Stimulated activated CD4-positive, alpha-beta T cell treated with anti-CD3 and anti-CD28 coated beads, Interleukin-1b, Interleukin-23, amount 100 ng/mL, for 24 hours (primary cell): ENCODE data around the gene ADARB2.

Source experiments
- DNase-seq, 4 experiments: peaks; one replicate each; pipeline ENCODE4 v3.0.0-alpha.2; 2020; ENCODE audit warnings: low read depth in 4 of 4, low spot score in 1 of 4

Gene ADARB2

GRCh38 chr10:1687190-1687589 lies 50.1 kb downstream of the ADARB2 start:
- DNase-seq: no peak

GRCh38 chr10:1686491-1686749 lies 50.9 kb downstream of the ADARB2 start:
- no peak for DNase-seq

GRCh38 chr10:1685699-1686490 lies 51.4 kb downstream of the ADARB2 start:
- no peak for DNase-seq

GRCh38 chr10:1684991-1685390 lies 52.3 kb downstream of the ADARB2 start:
- no peak for DNase-seq

- DNase-seq: no peak
Observed at GRCh38 chr10:1683649-1684048, 53.7 kb downstream of the ADARB2 start.

- DNase-seq: no peak
Observed at GRCh38 chr10:1679821-1680650, 57.3 kb downstream of the ADARB2 start.

- DNase-seq: no peak
Observed at GRCh38 chr10:1678084-1678483, 59.2 kb downstream of the ADARB2 start.

- DNase-seq: no peak
Observed at GRCh38 chr10:1677307-1677939, 59.9 kb downstream of the ADARB2 start.

GRCh38 chr10:1674501-1674900 lies 62.8 kb downstream of the ADARB2 start:
- no peak for DNase-seq

- no peak for DNase-seq
Observed at GRCh38 chr10:1673568-1674345, 63.6 kb downstream of the ADARB2 start.

GRCh38 chr10:1672001-1672781 lies 65.1 kb downstream of the ADARB2 start:
- DNase-seq: no peak

- DNase-seq: no peak
Observed at GRCh38 chr10:1671366-1672000, 65.8 kb downstream of the ADARB2 start.

- DNase-seq: no peak
Observed at GRCh38 chr10:1670541-1671365, 66.6 kb downstream of the ADARB2 start.

GRCh38 chr10:1669433-1669832 lies 67.9 kb downstream of the ADARB2 start:
- no peak for DNase-seq

- no peak for DNase-seq
Observed at GRCh38 chr10:1668399-1668798, 68.9 kb downstream of the ADARB2 start.

GRCh38 chr10:1667392-1667791 lies 69.9 kb downstream of the ADARB2 start:
- DNase-seq: no peak

- no peak for DNase-seq
Observed at GRCh38 chr10:1666147-1666546, 71.2 kb downstream of the ADARB2 start.

GRCh38 chr10:1665681-1666080 lies 71.6 kb downstream of the ADARB2 start:
- DNase-seq: no peak

GRCh38 chr10:1665021-1665661 lies 72.2 kb downstream of the ADARB2 start:
- no peak for DNase-seq
